ENCODE data around the gene DMD. TPM values are rescaled to one million over a fixed set of nuclear protein-coding genes. Genes with fewer than 3 reads are reported as not detected.

Gene DMD
- total RNA-seq, 3 donors from 2014 or later (not counting 1 experiment from before 2014, with no cell fraction given) = not detected

GRCh38 chrX:32010948-32011347, 1200.4 kb downstream of the DMD start:
- no peaks in the 10 kb centered on the region for H3K36me3 ChIP-seq (ENCODE audit: control insufficient read depth, insufficient read depth, low read length)
- intact Hi-C loops (cut with micrococcal nuclease) = no loop called here
- no peaks in the 10 kb centered on the region for H3K36me3 Mint-ChIP-seq
- DNase-seq = no peak
- no peaks in the 10 kb centered on the region for H3K4me1 Mint-ChIP-seq
- H3K27me3 ChIP-seq (ENCODE audit: control insufficient read depth, insufficient read depth, low read length) = no peaks in the 10 kb centered on the region
- H3K9me3 ChIP-seq (ENCODE audit: control insufficient read depth, insufficient read depth, low read length) = no peaks in the 10 kb centered on the region
- no peak overlapping the region for H3K27ac Mint-ChIP-seq
- WGBS (ENCODE audit: insufficient coverage) = 90% methylated on average over 3 of the region's 5 CpGs
- no peak for ATAC-seq
- peaks cover 4 to 7% of the 10 kb centered on the region in 2 donors for H3K9me3 Mint-ChIP-seq
- H3K4me3 Mint-ChIP-seq = no peak overlapping the region
- H3K4me1 ChIP-seq (ENCODE audit: control insufficient read depth, insufficient read depth, low read length) = no peaks in the 10 kb centered on the region
- no peak overlapping the region for H3K4me3 ChIP-seq (ENCODE audit: low read length)
- no peaks in the 10 kb centered on the region for H3K27me3 Mint-ChIP-seq (ENCODE audit: low read depth in 2 of 2)
- no peak overlapping the region for H3K27ac ChIP-seq (ENCODE audit: low read length)
- TF ChIP-seq CTCF (IDR thresholded peaks at IDR 0.05) = no peak

GRCh38 chrX:32010212-32010611, 1201.1 kb downstream of the DMD start:
- no peaks in the 10 kb centered on the region for H3K4me1 Mint-ChIP-seq
- H3K27ac Mint-ChIP-seq = no peak overlapping the region
- no peak for TF ChIP-seq CTCF (IDR thresholded peaks at IDR 0.05)
- WGBS (ENCODE audit: insufficient coverage) = 85% methylated on average over 4 of the region's 4 CpGs
- Histone ChIP-seq H3K27me3 (ENCODE audit: control insufficient read depth, insufficient read depth, low read length) (no peaks in the 10 kb centered on the region), H3K27ac (ENCODE audit: low read length) (no peak overlapping the region), H3K4me1 (ENCODE audit: control insufficient read depth, insufficient read depth, low read length) (no peaks in the 10 kb centered on the region), H3K9me3 (ENCODE audit: control insufficient read depth, insufficient read depth, low read length) (no peaks in the 10 kb centered on the region), H3K36me3 (ENCODE audit: control insufficient read depth, insufficient read depth, low read length) (no peaks in the 10 kb centered on the region), H3K4me3 (ENCODE audit: low read length) (no peak overlapping the region)
- no peaks in the 10 kb centered on the region for H3K36me3 Mint-ChIP-seq
- no peak for DNase-seq
- ATAC-seq = no peak
- intact Hi-C loops (cut with micrococcal nuclease) = no loop called here
- peaks cover 4 to 7% of the 10 kb centered on the region in 2 donors for H3K9me3 Mint-ChIP-seq
- H3K27me3 Mint-ChIP-seq (ENCODE audit: low read depth in 2 of 2) = no peaks in the 10 kb centered on the region
- H3K4me3 Mint-ChIP-seq = no peak overlapping the region

GRCh38 chrX:31993637-31994036, 1217.7 kb downstream of the DMD start:
- Mint-ChIP-seq H3K4me1 (no peaks in the 10 kb centered on the region), H3K27ac (no peak overlapping the region), H3K4me3 (no peak overlapping the region), H3K36me3 (no peaks in the 10 kb centered on the region), H3K9me3 (peaks cover 6 to 13% of the 10 kb centered on the region in 2 donors), H3K27me3 (ENCODE audit: low read depth in 2 of 2) (no peaks in the 10 kb centered on the region)
- ATAC-seq (no peak), DNase-seq (no peak)
- Histone ChIP-seq H3K4me1 (ENCODE audit: control insufficient read depth, insufficient read depth, low read length) (no peaks in the 10 kb centered on the region), H3K9me3 (ENCODE audit: control insufficient read depth, insufficient read depth, low read length) (no peaks in the 10 kb centered on the region), H3K27ac (ENCODE audit: low read length) (no peak overlapping the region), H3K27me3 (ENCODE audit: control insufficient read depth, insufficient read depth, low read length) (no peaks in the 10 kb centered on the region), H3K36me3 (ENCODE audit: control insufficient read depth, insufficient read depth, low read length) (no peaks in the 10 kb centered on the region), H3K4me3 (ENCODE audit: low read length) (no peak overlapping the region)
- no peak for TF ChIP-seq CTCF (IDR thresholded peaks at IDR 0.05)
- intact Hi-C loops (cut with micrococcal nuclease) = no loop called here
- 81% methylated on average over 4 of the region's 4 CpGs for WGBS (ENCODE audit: insufficient coverage)

GRCh38 chrX:31988975-31989374, 1222.4 kb downstream of the DMD start:
- H3K9me3 ChIP-seq (ENCODE audit: control insufficient read depth, insufficient read depth, low read length) = no peaks in the 10 kb centered on the region
- Mint-ChIP-seq H3K4me1 (no peaks in the 10 kb centered on the region), H3K4me3 (no peak overlapping the region), H3K9me3 (peaks cover 7 to 18% of the 10 kb centered on the region in 2 donors), H3K27me3 (ENCODE audit: low read depth in 2 of 2) (no peaks in the 10 kb centered on the region), H3K36me3 (no peaks in the 10 kb centered on the region), H3K27ac (no peak overlapping the region)
- no peaks in the 10 kb centered on the region for H3K4me1 ChIP-seq (ENCODE audit: control insufficient read depth, insufficient read depth, low read length)
- no peak for TF ChIP-seq CTCF (IDR thresholded peaks at IDR 0.05)
- intact Hi-C loops (cut with micrococcal nuclease) = no loop called here
- H3K36me3 ChIP-seq (ENCODE audit: control insufficient read depth, insufficient read depth, low read length) = no peaks in the 10 kb centered on the region
- H3K4me3 ChIP-seq (ENCODE audit: low read length) = no peak overlapping the region
- 83% methylated on average over 2 of the region's 5 CpGs for WGBS (ENCODE audit: insufficient coverage)
- no peak overlapping the region for H3K27ac ChIP-seq (ENCODE audit: low read length)
- DNase-seq (no peak), ATAC-seq (no peak)
- no peaks in the 10 kb centered on the region for H3K27me3 ChIP-seq (ENCODE audit: control insufficient read depth, insufficient read depth, low read length)

Measured in natural killer cell (primary cell).